IMR-90 (cell line): ENCODE data around the gene GPHA2. TPM values are rescaled to one million over a fixed set of nuclear protein-coding genes. Genes with fewer than 3 reads are reported as not detected.

Experiments
- ATAC-seq: fragments of 200-7000 bp; cut with Tn5 transposase; 2 replicates; pipeline ENCODE4 v1.9.1; 2020; ENCODE audit warnings: low read depth, mild to moderate bottlenecking, moderate library complexity
- BruUV-seq: library from RNA; stranded (reverse); fragments of 400-500 nt; replicated peaks from 2 replicates; lab custom pipeline; 2021; lab: Mats Ljungman, UMichigan
- CTCF ChIA-PET: fragments of 300-600 bp; formaldehyde crosslinking; extraction: SDS; loops from one replicate; lab custom pipeline; 2021; ENCODE audit warnings: antibody characterized with exemption; lab: Yijun Ruan, JAX
- POLR2A ChIA-PET: fragments of 300-600 bp; sonication (Branson Sonifier 250); formaldehyde crosslinking; loops from one replicate; lab custom pipeline; 2022; ENCODE audit warnings: antibody characterized with exemption; ENCODE audit not compliant: unreplicated experiment; lab: Charles Lee
- DNase-seq: peaks from one replicate; pipeline ENCODE4 v3.0.0; 2013
- H2AFZ ChIP-seq: replicated peaks from 2 replicates; pipeline ENCODE3; 2013; ENCODE audit warnings: low read length, mild to moderate bottlenecking; ENCODE audit not compliant: poor library complexity
- H2AK5ac ChIP-seq: 2 replicates; pipeline ENCODE4 v1.6.1; 2013; ENCODE audit warnings: low read depth, low read length, inconsistent platforms
- H2AK9ac ChIP-seq: replicated peaks from 2 replicates; pipeline ENCODE3; 2013; ENCODE audit warnings: mild to moderate bottlenecking, low read depth, low read length, moderate library complexity; ENCODE audit not compliant: poor library complexity
- H2BK120ac ChIP-seq: 2 replicates; pipeline ENCODE4 v1.6.1; 2013; ENCODE audit warnings: low read depth, low read length, inconsistent platforms
- H2BK15ac ChIP-seq: 3 replicates; pipeline ENCODE4 v1.6.1; 2013; ENCODE audit warnings: low read depth, low read length, inconsistent platforms
- H2BK20ac ChIP-seq: 2 replicates; pipeline ENCODE4 v1.6.1; 2013; ENCODE audit warnings: low read depth, mild to moderate bottlenecking, inconsistent platforms, low read length, moderate library complexity
- H2BK5ac ChIP-seq: 2 replicates; pipeline ENCODE4 v1.6.1; 2013; ENCODE audit warnings: mild to moderate bottlenecking, low read depth, low read length, inconsistent platforms; ENCODE audit not compliant: poor library complexity, severe bottlenecking
- H3K14ac ChIP-seq: replicated peaks from 2 replicates; pipeline ENCODE4 v1.6.1; 2013; ENCODE audit warnings: low read depth, low read length, inconsistent platforms
- H3K18ac ChIP-seq: 2 replicates; pipeline ENCODE4 v1.6.1; 2013; ENCODE audit warnings: low read depth, low read length, control low read depth
- H3K23ac ChIP-seq: 2 replicates; pipeline ENCODE4 v1.6.1; 2013; ENCODE audit warnings: low read depth, low read length, inconsistent platforms
- H3K27ac ChIP-seq: 2 replicates; pipeline ENCODE4 v1.5.1; 2013; ENCODE audit warnings: mild to moderate bottlenecking, control low read depth, low read length; ENCODE audit not compliant: insufficient read depth
- H3K27me3 ChIP-seq: 2 replicates; pipeline ENCODE4 v1.6.1; 2013; ENCODE audit warnings: low read length; ENCODE audit not compliant: control insufficient read depth, insufficient read depth
- H3K36me3 ChIP-seq: 2 replicates; pipeline ENCODE4 v1.6.1; 2013; ENCODE audit warnings: low read length, mixed read lengths; ENCODE audit not compliant: control insufficient read depth, insufficient read depth
- H3K4ac ChIP-seq: 2 replicates; pipeline ENCODE4 v1.6.1; 2013; ENCODE audit warnings: low read depth, low read length, inconsistent platforms
- H3K4me1 ChIP-seq: 2 replicates; pipeline ENCODE4 v1.6.1; 2013; ENCODE audit warnings: low read length, mixed read lengths; ENCODE audit not compliant: control insufficient read depth, insufficient read depth
- H3K4me2 ChIP-seq: 2 replicates; pipeline ENCODE4 v1.6.1; 2013; ENCODE audit warnings: low read depth, mild to moderate bottlenecking, control low read depth, low read length, moderate library complexity
- H3K4me3 ChIP-seq: 2 replicates; pipeline ENCODE4 v1.5.1; 2013; ENCODE audit warnings: low read depth, mild to moderate bottlenecking, control low read depth, low read length, moderate library complexity; ENCODE audit not compliant: insufficient read depth
- H3K56ac ChIP-seq: 2 replicates; pipeline ENCODE4 v1.6.1; 2013; ENCODE audit warnings: low read length, inconsistent platforms; ENCODE audit not compliant: insufficient read depth; ENCODE audit errors: extremely low read depth
- H3K79me1 ChIP-seq, 2 experiments: 2 replicates each; pipeline ENCODE4 v1.6.1; 2013; ENCODE audit warnings: low read length in 2 of 2, inconsistent platforms in 1 of 2, low read depth in 1 of 2
- H3K9ac ChIP-seq: 2 replicates; pipeline ENCODE4 v1.6.1; 2013; ENCODE audit warnings: low read depth, low read length, control low read depth
- H3K9me1 ChIP-seq: 2 replicates; pipeline ENCODE4 v1.6.1; 2013; ENCODE audit warnings: low read length, inconsistent platforms; ENCODE audit not compliant: insufficient read depth
- H3K9me3 ChIP-seq: 2 replicates; pipeline ENCODE4 v1.6.1; 2013; ENCODE audit warnings: low read length; ENCODE audit not compliant: control insufficient read depth, insufficient read depth
- H4K20me1 ChIP-seq: 2 replicates; pipeline ENCODE4 v1.6.1; 2013; ENCODE audit warnings: low read length, inconsistent platforms; ENCODE audit not compliant: insufficient read depth
- H4K5ac ChIP-seq: 2 replicates; pipeline ENCODE4 v1.6.1; 2013; ENCODE audit warnings: mild to moderate bottlenecking, low read depth, low read length, control low read depth
- H4K8ac ChIP-seq, 2 experiments: 2 replicates each; pipeline ENCODE4 v1.6.1; 2013; ENCODE audit warnings: low read depth in 2 of 2, low read length in 2 of 2, control low read depth in 1 of 2, inconsistent platforms in 1 of 2
- H4K91ac ChIP-seq: 2 replicates; pipeline ENCODE4 v1.6.1; 2013; ENCODE audit warnings: low read depth, low read length, inconsistent platforms; ENCODE audit not compliant: insufficient read depth
- CHD1 ChIP-seq: IDR thresholded peaks from 2 replicates; pipeline ENCODE4 v1.6.1; 2012; ENCODE audit warnings: low read depth, low read length, improper control_type of control experiment
- FOS ChIP-seq: fragments of 150-350 bp; IDR thresholded peaks from 2 replicates; pipeline ENCODE4 v1.6.1; 2016; ENCODE audit warnings: low read depth, low read length
- MAFK ChIP-seq: IDR thresholded peaks from 2 replicates; pipeline ENCODE4 v1.6.1; 2012; ENCODE audit warnings: low read depth, low read length, improper control_type of control experiment
- MAZ ChIP-seq: IDR thresholded peaks from 2 replicates; pipeline ENCODE4 v1.6.1; 2012; ENCODE audit warnings: low read depth, mild to moderate bottlenecking, low read length, improper control_type of control experiment, moderate library complexity, borderline replicate concordance
- MXI1 ChIP-seq: IDR thresholded peaks from 2 replicates; pipeline ENCODE4 v1.6.1; 2012; ENCODE audit warnings: low read depth, mild to moderate bottlenecking, low read length, moderate library complexity, borderline replicate concordance
- RFX5 ChIP-seq: IDR thresholded peaks from 2 replicates; pipeline ENCODE4 v1.8.0; 2012; ENCODE audit warnings: low read depth, mild to moderate bottlenecking, low read length, moderate library complexity
- WGBS, 2 experiments: methylation state at CpG; one replicate each; pipeline versions ENCODE4 v1.1.5 to v1.1.7; 2013; ENCODE audit warnings: missing lambda C conversion rate in 2 of 2; ENCODE audit not compliant: insufficient read length in 1 of 2; ENCODE audit errors: extremely low coverage in 2 of 2; 5-methylcytosine and 5-hydroxymethylcytosine counted together
- dilution Hi-C: fragments of 300-500 bp; cut with HindIII; formaldehyde crosslinking; loops from one replicate; pipeline ENCODE4 v1.14.3; 2018; ENCODE audit warnings: low sequenced_read_pairs; ENCODE audit not compliant: unreplicated experiment
- in situ Hi-C: fragments of 300-500 bp; cut with MboI; formaldehyde crosslinking; loops from 3 replicates; pipeline ENCODE4 v1.14.3; 2019; ENCODE audit warnings: low sequenced_read_pairs, inconsistent platforms, mixed read lengths
- intact Hi-C: fragments of 100-400 bp; cut with micrococcal nuclease; formaldehyde crosslinking; loops from 2 replicates; pipeline ENCODE4 v1.10.0; 2022
- polyA plus RNA-seq, 3 experiments: library from polyadenylated mRNA; depleted of rRNA; stranded (reverse); fragments of >200 nt; gene quantifications; 2 replicates each; pipeline ENCODE4 v1.2.3, GENCODE V29; 2012; ENCODE audit warnings: low replicate concordance in 1 of 3
- total RNA-seq: library from RNA; depleted of rRNA; stranded (reverse); fragments of >200 nt; gene quantifications from 2 replicates; pipeline ENCODE4 v1.2.3, GENCODE V29; 2012
- TF ChIP-seq, protein P1 (sequence below): fragments of 150-350 bp; IDR thresholded peaks from 2 replicates; pipeline ENCODE4 v1.6.1; 2016; ENCODE audit warnings: low read depth, mild to moderate bottlenecking, low read length, moderate library complexity, borderline replicate concordance
- TF ChIP-seq, protein P2 (sequence below): fragments of 150-350 bp; IDR thresholded peaks from 2 replicates; pipeline ENCODE4 v1.6.1; 2017; ENCODE audit warnings: mild to moderate bottlenecking, antibody characterized with exemption, low read length, low read depth

Gene GPHA2
- total and polyA plus RNA-seq, 2 of the 4 experiments (the other 2 are of a cell fraction), result not detected

DNA sequence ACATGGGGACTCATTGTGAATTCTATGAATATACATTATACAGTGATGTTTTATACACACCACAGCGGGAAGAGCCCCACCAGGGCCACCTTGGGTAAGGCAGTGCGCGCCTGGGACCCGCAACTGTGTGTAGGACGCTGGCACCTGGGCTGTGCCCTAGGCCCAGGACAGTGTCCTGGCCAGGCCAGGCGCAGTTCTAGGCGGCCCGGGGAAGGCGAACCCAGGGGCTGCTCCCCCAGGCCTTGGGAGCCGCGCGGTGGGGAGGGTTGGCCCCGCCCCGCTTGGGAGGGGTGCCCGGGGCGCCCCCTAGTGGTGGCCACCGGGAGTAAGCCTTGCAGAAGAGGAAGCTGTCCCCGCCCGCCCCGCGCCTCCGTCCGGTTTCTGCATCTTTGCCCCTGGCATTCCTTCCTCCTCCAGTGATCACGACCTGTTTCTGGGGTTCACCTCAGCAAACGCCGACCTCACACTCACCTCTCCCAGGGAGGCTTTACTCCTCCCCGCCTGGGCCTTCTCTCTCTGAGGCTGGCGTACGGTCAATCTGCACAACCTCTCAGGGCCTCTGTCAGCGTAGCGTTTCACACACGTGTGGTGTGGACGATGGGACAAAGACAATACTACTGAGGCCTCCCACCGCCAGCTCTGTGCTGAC, 47.8 kb downstream of the GPHA2 start (continued):
- TF ChIP-seq MAFK (no peak), RFX5 (no peak)

DNA sequence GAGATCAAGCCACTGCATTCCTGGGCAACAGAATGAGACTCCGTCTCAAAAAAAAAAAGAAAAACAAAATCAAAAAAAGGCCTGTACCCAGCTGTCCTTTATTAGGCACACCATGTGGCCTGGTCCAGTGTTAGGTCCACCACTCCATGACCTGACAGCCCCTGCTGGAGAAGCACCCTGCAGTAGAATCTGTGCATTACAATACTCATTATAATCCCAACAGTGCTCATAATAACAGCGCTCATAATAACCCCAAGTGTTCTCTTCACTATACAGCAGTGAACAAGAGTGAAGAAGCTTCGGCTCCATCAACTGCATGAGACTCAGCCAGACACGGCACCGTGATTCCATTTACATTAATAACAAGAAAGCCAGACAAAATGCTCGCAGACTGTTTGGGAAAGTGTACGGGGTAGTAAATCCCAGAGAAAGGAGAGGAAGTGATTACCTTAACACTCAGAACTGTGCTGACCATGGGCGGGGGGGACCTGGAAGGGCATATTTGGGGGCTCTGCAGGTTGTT, 48.4 kb downstream of the GPHA2 start:
- Histone ChIP-seq H2AK5ac (0 out of 2 replicates have a peak overlapping the region, but pooled peaks have one; percentile 13), H3K27ac (no peak overlapping the region), H4K91ac (no peak overlapping the region), H4K8ac (peak overlapping the region in 1 of 2 experiments; percentile 84; a peak in 2 of 4 replicates), H4K5ac (no peak overlapping the region), H2BK120ac (no peak overlapping the region), H2BK15ac (no peak overlapping the region), H3K4ac (0 out of 2 replicates have a peak overlapping the region, but pooled peaks have one; percentile 39), H3K56ac (no peak overlapping the region), H3K4me3 (no peak overlapping the region), H2BK20ac (no peak overlapping the region; the same call in 1 of the 2 replicates), H3K9me3 (no peaks in the 10 kb centered on the region), H3K4me1 (peaks cover 10% of the 10 kb centered on the region), H3K27me3 (no peaks in the 10 kb centered on the region), H2BK5ac (no peak overlapping the region), H3K4me2 (no peak overlapping the region), H2AFZ (peak overlapping the region; percentile 98), H2AK9ac (no peak overlapping the region), H3K36me3 (no peaks in the 10 kb centered on the region), H4K20me1 (peaks cover 3% of the 10 kb centered on the region; the same call in 1 of the 2 replicates), H3K14ac (no peak overlapping the region), H3K79me1 (peaks cover 0 to 3% of the 10 kb centered on the region in 2 experiments; a peak in 1 of 4 replicates), H3K9me1 (peaks cover 12% of the 10 kb centered on the region), H3K18ac (no peak overlapping the region), H3K9ac (no peak overlapping the region), H3K23ac (no peak overlapping the region)
- intact Hi-C loops, result no loop called here
- no TSS peak for BruUV-seq
- ChIA-PET CTCF (interaction anchor here (1.0 to 2.2 kb wide), 3 partner anchors 10 to 40 kb away, joined by 4 to 15 read pairs (median 11); no protein-coding TSS in a partner anchor), POLR2A (no interaction called here)
- TF ChIP-seq MXI1, result no peak
- TF ChIP-seq, protein P1, sequence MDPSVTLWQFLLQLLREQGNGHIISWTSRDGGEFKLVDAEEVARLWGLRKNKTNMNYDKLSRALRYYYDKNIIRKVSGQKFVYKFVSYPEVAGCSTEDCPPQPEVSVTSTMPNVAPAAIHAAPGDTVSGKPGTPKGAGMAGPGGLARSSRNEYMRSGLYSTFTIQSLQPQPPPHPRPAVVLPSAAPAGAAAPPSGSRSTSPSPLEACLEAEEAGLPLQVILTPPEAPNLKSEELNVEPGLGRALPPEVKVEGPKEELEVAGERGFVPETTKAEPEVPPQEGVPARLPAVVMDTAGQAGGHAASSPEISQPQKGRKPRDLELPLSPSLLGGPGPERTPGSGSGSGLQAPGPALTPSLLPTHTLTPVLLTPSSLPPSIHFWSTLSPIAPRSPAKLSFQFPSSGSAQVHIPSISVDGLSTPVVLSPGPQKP, result no peak
- no peak for TF ChIP-seq MAFK
- no peak for TF ChIP-seq FOS
- no peak for TF ChIP-seq MAZ
- TF ChIP-seq CHD1, result no peak
- TF ChIP-seq, protein P2, sequence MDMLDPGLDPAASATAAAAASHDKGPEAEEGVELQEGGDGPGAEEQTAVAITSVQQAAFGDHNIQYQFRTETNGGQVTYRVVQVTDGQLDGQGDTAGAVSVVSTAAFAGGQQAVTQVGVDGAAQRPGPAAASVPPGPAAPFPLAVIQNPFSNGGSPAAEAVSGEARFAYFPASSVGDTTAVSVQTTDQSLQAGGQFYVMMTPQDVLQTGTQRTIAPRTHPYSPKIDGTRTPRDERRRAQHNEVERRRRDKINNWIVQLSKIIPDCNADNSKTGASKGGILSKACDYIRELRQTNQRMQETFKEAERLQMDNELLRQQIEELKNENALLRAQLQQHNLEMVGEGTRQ, result no peak
- dilution Hi-C loops, result no loop called here
- DNase-seq, result no peak
- no peak for ATAC-seq
- in situ Hi-C loops, result no loop called here
- no CpG with 5 or more reads among the region's 8 CpGs for WGBS, 2 experiments
